ACC112 (cell line): ENCODE measurements around the gene FOSL2.

Source experiments
- H2AFZ ChIP-seq: fragments of 200-600 bp; sonication (generic); one replicate; pipeline ENCODE4 v1.6.0; 2017; ENCODE audit warnings: antibody characterized with exemption, low read length; ENCODE audit not compliant: unreplicated experiment
- H3K27ac ChIP-seq: fragments of 200-600 bp; sonication (generic); 2 replicates; pipeline ENCODE4 v1.5.1; 2014; ENCODE audit warnings: low read depth, mild to moderate bottlenecking, antibody characterized with exemption, low read length, moderate library complexity
- H3K27me3 ChIP-seq: fragments of 200-600 bp; sonication (generic); 2 replicates; pipeline ENCODE4 v1.6.1; 2014; ENCODE audit warnings: mild to moderate bottlenecking, antibody characterized with exemption, low read length, moderate library complexity, mixed read lengths; ENCODE audit not compliant: insufficient read depth
- H3K36me3 ChIP-seq: fragments of 200-600 bp; sonication (generic); 2 replicates; pipeline ENCODE4 v1.6.1; 2016; ENCODE audit warnings: mild to moderate bottlenecking, antibody characterized with exemption, low read length, moderate library complexity, mixed read lengths; ENCODE audit not compliant: insufficient read depth
- H3K4me1 ChIP-seq: fragments of 200-600 bp; sonication (generic); one replicate; pipeline ENCODE4 v1.6.1; 2016; ENCODE audit warnings: low read length, mixed read lengths; ENCODE audit not compliant: insufficient read depth, unreplicated experiment, control insufficient read depth
- H3K4me3 ChIP-seq: fragments of 200-600 bp; sonication (generic); 2 replicates; pipeline ENCODE4 v1.5.1; 2014; ENCODE audit warnings: mild to moderate bottlenecking, low read depth, low read length
- H3K79me2 ChIP-seq: fragments of 200-600 bp; sonication (generic); one replicate; pipeline ENCODE4 v1.6.0; 2016; ENCODE audit warnings: low read length; ENCODE audit not compliant: control insufficient read depth, unreplicated experiment, insufficient read depth

Gene FOSL2

DNA sequence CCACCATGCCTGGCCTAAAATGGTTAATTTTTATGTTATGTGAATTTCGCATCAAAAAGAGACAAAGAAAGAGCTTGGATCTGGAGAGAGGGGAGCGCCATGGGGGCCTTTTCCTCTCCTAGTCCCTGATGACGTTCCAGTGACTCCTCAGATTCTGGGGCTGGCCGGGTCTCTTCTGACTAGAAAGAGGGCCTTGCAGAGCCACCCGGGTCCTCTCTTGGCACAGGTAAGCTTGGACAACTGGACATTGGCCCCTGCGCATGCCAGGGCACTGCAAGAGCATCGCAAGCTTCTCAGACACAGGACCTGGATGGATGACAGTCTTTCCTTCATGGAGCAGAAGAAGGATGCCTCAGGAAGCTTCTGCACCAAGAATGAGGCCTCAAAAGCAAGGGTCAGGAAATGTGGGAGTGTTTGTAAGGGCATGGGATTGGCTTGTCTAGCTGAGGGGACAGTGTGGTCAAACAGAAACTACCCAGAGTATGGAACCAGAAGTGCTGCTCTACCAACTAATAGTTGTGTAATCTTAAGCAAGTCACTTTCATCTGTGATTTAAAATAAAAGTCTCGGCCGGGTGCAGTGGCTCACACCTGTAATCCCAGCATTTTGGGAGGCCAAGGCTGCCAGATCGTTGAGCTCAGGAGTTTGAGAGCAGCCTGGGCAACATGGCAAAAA, 35.2 kb downstream of the FOSL2 start:
- Histone ChIP-seq H3K4me3 (no peak overlapping the region), H3K27me3 (no peaks in the 10 kb centered on the region), H3K79me2 (no peaks in the 10 kb centered on the region), H3K36me3 (no peaks in the 10 kb centered on the region), H2AFZ (no peak overlapping the region), H3K27ac (no peak overlapping the region), H3K4me1 (peaks cover 10% of the 10 kb centered on the region)

DNA sequence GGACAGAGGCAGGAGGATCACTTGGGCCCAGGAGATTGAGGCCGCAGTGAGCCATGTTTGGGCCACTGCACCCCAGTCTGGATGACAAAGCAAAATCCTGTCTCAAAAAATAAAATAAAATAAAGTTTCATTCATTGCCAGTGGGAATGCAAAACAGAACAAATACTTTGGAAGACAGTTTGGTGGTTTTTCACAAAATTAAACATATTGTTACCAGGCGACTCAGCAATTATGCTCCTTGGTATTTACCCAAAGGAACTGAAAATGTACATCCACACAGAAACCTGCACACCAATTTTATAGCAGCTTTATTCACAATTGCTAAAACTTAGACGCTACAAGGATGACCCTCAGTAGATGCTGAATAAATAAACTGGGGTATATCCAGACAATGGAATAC, 35.8 kb downstream of the FOSL2 start:
- Histone ChIP-seq H3K27ac (no peak overlapping the region), H3K27me3 (no peaks in the 10 kb centered on the region), H2AFZ (no peak overlapping the region), H3K79me2 (no peaks in the 10 kb centered on the region), H3K36me3 (no peaks in the 10 kb centered on the region), H3K4me1 (peaks cover 10% of the 10 kb centered on the region), H3K4me3 (no peak overlapping the region)

DNA sequence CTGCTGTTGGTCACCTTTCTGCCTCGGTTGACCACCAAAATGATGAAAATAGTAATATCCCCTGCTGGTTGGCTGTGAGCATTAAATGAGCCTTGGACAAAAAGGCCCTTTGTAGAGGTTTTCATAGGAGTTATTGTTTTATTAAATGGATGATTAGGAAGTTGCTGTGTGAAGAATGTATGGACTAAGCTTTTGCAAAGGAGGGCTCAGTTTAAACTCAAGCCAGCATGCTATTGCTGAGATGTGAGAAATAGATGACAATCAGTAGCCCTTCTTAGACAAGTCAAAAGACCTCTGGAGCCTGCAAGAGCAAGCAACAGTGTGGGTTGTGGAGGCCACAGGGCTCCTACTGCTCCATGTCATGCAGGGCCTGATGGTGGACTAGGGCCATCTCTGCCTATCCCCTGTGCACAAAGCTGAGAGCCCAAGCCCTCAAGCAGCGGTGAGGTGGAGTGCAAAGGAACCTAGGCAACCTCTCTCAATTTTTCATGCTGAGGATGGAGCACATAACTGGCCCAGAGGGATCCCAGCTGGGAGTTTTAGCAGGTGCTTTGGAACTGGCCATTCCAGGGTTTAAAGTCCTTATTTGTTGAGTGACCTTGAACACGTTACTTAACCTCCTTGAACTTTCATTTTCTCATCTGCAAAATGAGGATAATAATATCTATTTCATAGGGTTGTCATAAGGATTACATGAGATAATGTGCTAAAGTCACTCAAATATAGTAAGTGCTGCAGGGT, 37.1 kb downstream of the FOSL2 start:
- Histone ChIP-seq H3K4me1 (no peaks in the 10 kb centered on the region), H3K27me3 (no peaks in the 10 kb centered on the region), H3K4me3 (no peak overlapping the region), H3K79me2 (no peaks in the 10 kb centered on the region), H3K36me3 (no peaks in the 10 kb centered on the region), H3K27ac (no peak overlapping the region), H2AFZ (no peak overlapping the region)

DNA sequence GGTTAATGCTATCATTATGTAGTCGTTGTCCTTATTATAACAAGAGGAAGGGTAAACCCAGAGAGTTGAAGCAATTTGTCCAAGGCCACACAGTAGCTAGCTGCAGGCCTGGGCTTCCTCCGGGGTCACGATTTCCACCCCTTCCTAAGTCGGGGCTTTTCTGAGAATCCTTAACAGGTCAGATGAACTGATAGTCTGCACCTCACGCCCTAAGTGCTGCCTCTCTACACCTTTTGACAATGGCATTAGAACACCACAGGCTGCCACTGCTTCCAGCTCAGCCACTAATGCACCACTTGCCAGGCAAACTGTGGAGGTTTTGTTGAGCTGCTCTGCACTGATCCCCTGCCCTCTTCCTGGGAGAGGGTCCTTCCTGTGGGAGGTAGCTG, 37.7 kb downstream of the FOSL2 start:
- H3K27ac ChIP-seq, result no peak overlapping the region
- H3K27me3 ChIP-seq, result no peaks in the 10 kb centered on the region
- no peak overlapping the region for H2AFZ ChIP-seq
- no peaks in the 10 kb centered on the region for H3K79me2 ChIP-seq
- H3K36me3 ChIP-seq, result no peaks in the 10 kb centered on the region
- H3K4me1 ChIP-seq, result no peaks in the 10 kb centered on the region
- no peak overlapping the region for H3K4me3 ChIP-seq

DNA sequence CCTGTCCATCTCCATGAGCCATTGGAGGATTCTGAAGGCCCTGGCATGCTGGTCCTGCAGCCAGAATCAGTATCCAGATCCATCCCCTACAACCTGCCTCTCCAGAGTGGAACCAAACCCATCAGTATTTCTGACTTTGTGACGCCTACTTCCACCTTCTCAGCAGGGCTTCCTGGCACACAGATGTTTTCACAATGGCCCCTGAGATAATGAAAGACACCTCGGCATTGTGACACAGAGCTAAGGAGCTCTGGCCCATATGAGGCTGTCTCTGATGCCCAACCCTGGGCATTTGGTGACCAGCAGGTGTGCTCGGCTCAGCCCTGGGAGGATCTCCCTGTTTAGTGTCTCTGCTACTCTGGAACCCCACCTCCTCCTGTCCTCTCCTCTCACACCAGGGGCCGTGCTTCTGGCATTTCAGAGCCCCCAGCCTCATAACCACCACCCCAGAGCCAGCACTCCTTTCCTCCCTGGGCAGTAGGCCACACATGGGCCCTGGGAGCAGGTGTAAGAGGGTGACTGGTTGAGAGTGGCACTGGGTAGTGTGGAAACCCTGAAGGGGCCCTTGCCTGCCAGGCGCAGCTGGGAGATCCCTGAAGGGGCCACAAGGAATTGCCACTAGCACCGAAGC, 38.2 kb downstream of the FOSL2 start:
- no peak overlapping the region for H3K27ac ChIP-seq

DNA sequence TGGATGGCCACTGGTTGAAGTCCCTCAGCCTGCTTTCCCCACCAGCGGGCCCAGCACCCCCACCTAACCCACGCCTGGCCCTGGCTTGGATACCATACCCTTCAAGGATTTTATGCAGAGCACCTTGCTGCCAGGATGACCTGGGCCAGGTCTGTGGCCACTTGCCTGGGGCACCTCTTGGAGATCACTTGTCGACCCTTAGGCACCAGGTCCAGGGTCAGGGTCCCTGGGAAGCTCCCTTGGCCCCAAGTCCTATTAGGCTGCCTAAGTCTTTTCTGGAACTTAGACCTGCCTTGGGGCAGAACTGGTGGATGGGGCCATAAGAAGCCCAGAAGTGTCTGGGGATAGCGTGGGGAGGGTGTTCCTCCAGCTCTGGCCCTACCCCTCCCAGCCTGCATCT, 39.1 kb downstream of the FOSL2 start:
- Histone ChIP-seq H3K4me3 (no peak overlapping the region), H3K36me3 (no peaks in the 10 kb centered on the region), H2AFZ (no peak overlapping the region), H3K79me2 (no peaks in the 10 kb centered on the region), H3K4me1 (no peaks in the 10 kb centered on the region), H3K27me3 (no peaks in the 10 kb centered on the region), H3K27ac (no peak overlapping the region)

More for the DNA sequence above, 38.2 kb downstream of the FOSL2 start:
- H3K36me3 ChIP-seq, result no peaks in the 10 kb centered on the region
- no peaks in the 10 kb centered on the region for H3K79me2 ChIP-seq
- no peak overlapping the region for H3K4me3 ChIP-seq
- H3K4me1 ChIP-seq, result no peaks in the 10 kb centered on the region
- H3K27me3 ChIP-seq, result no peaks in the 10 kb centered on the region
- H2AFZ ChIP-seq, result no peak overlapping the region

DNA sequence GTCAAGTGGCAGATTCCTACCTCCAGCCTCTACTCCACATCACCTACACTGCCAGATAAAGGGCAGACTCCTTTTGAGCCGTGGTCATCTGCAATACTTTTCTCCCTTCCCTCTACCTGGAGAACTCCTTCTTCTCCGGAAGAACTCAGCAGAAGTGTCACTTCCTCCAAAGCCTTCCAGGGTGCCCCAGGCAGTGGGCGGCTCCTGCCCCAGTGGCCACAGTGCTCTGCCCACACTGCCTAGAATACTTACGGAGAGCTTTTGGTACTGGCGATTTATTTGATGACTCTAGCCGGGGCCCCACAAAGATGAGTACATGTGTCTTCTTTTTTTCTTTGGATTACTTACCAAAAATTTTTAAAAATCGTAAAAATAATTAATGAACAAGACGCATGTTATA, 39.7 kb downstream of the FOSL2 start:
- no peak overlapping the region for H3K4me3 ChIP-seq
- no peak overlapping the region for H3K27ac ChIP-seq
- H3K27me3 ChIP-seq, result no peaks in the 10 kb centered on the region
- no peak overlapping the region for H2AFZ ChIP-seq
- no peaks in the 10 kb centered on the region for H3K4me1 ChIP-seq
- H3K79me2 ChIP-seq, result no peaks in the 10 kb centered on the region
- H3K36me3 ChIP-seq, result no peaks in the 10 kb centered on the region

DNA sequence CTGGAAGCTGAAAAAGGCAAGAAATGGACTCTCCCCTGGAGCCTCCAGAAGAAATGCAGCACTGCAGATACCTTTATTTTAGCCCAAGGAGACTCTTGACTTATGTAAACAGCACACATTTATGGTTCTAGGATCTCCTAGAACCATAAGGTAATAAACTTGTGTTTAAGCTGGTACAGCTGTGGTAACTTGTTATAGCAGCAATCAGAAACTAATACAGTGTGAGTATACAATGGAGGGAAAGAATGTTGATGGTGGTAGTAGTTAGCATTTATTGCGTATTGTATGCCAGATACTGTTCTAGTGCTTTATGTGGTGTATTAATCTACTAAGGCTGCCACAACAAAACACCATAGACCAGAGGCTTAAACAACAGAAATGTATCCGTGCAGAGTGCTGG, 40.6 kb downstream of the FOSL2 start:
- Histone ChIP-seq H3K27me3 (no peaks in the 10 kb centered on the region), H3K27ac (no peak overlapping the region), H3K4me3 (no peak overlapping the region), H2AFZ (no peak overlapping the region), H3K79me2 (no peaks in the 10 kb centered on the region), H3K4me1 (no peaks in the 10 kb centered on the region), H3K36me3 (no peaks in the 10 kb centered on the region)

DNA sequence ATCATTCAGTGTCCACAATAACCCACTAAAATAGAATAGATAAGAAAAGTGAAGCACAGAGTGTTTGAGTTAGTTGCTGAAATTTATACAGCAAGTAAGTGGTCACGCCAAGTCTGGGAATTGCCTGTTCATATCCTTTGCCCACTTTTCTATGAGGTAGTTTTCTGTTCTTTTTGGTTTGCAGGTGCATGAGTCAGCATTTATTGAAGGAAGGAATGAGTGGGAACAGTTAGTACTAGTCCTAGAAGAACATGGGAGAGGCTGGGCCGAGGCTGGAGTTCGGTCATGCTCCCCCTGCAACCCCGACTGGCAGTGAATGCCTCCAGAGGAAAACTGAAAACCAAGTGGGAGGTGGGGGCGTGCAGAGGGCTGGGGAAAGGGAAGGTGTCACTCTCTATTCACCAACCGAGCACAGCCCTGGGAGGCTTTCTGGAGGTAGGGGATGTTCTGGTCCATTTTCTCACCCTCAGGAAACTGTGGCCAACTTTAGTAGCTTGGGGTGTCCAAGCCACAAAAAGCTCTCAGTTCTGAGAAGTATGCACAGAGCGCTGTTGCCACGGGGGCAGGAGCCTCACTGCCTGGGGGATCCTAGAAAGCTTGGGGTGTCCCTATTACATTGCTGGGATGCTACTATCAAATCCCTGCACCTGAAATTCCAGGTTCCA, 41.4 kb downstream of the FOSL2 start:
- Histone ChIP-seq H3K27ac (no peak overlapping the region), H3K4me1 (no peaks in the 10 kb centered on the region), H2AFZ (no peak overlapping the region), H3K4me3 (no peak overlapping the region), H3K36me3 (no peaks in the 10 kb centered on the region), H3K79me2 (no peaks in the 10 kb centered on the region), H3K27me3 (no peaks in the 10 kb centered on the region)

DNA sequence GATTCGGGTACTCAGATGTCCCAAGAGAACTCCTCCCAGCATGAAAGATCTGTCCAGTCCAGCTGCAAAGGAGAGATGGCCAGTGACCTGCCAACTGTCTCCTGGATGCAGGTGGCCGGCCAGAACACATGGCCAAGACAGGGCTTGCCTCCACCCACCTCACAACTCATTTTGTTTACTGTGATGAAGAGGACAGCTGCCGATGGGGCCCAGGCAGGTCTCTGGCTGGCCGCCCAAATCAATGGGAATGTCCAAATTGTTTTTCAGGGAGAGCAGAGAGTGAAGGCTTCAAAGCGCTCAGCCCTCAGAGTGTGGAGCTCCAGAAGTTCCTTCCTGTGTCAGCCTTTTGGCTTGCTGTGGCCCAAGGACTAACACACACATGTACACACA, 41.9 kb downstream of the FOSL2 start:
- Histone ChIP-seq H3K27me3 (no peaks in the 10 kb centered on the region), H3K4me3 (no peak overlapping the region), H3K27ac (no peak overlapping the region), H3K4me1 (no peaks in the 10 kb centered on the region), H3K79me2 (no peaks in the 10 kb centered on the region), H3K36me3 (no peaks in the 10 kb centered on the region), H2AFZ (no peak overlapping the region)
